H1 (cell line): ENCODE measurements around the gene CLDN7. TPM values are rescaled to one million over a fixed set of nuclear protein-coding genes. Genes with fewer than 3 reads are reported as not detected.

Experiments used
- RXRA ChIP-seq: IDR thresholded peaks from 2 replicates; pipeline ENCODE4 v1.6.1; 2011; ENCODE audit warnings: low read depth, mild to moderate bottlenecking, low read length, moderate library complexity; ENCODE audit not compliant: insufficient read depth
- polyA plus RNA-seq, 7 experiments: library from polyadenylated mRNA; depleted of rRNA in 3 of 7; stranded (reverse) in 5 of 7; unstranded in 2 of 7; fragments of >200 nt in 5 of 7; fragments of 200-250 nt in 2 of 7; gene quantifications; 1 replicate in 5 of 7; 2 replicates in 1 of 7; 4 replicates in 1 of 7; pipeline versions ENCODE4 v1.2.1 to v1.2.3, GENCODE V29; 2011 to 2013; ENCODE audit warnings: missing spikeins in 2 of 7, mixed read lengths in 2 of 7
- total RNA-seq: library from RNA; stranded (reverse); fragmentation: NEBNext Ultra II Directional; extraction: Animal tissue kit (Norgen Biotek cat#: 25700); gene quantifications from 2 replicates; pipeline ENCODE4 v1.2.1, GENCODE V29; 2021

The CLDN7 gene
- total and polyA plus RNA-seq, 2 of the 8 experiments (the other 6 are each of a cell fraction or from before 2014, with no cell fraction given): 118 to 119 TPM

DNA sequence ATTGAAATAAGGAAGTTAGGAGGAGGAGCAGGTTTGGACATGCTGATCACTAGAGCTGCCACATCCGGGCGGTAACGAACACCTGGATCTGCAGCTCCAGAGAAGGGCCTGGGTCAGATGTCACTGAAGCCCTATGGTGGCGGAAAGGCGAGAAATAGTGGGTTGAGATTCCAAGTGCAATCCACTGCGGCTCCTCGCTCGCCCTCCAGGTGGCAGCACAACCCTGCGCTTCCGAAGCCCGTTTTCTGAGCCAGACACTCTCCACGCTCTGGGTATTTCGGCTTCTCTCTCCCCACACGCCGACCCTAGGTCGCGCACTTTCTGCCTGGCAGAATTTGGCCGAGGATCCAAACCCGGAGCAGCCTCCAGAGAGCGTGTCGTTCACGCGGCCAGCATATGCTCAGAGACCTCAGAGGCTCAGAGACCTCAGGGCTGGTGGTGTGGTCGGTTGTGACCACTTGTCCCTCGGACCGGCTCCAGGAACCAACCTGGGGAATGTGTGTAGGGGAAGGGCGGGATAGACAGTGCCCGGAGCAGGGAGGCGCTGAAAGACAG lies 18.3 kb upstream of the CLDN7 start (continued):
- TF ChIP-seq RXRA: no peak
